Stimulated activated CD4-positive, alpha-beta T cell treated with anti-CD3 and anti-CD28 coated beads, Interleukin-4, amount 100 ng/mL, for 48 hours (primary cell): Measurements from ENCODE around the gene ISYNA1.

Source experiments
- DNase-seq, 2 donors: peaks; one replicate each; pipeline ENCODE4 v3.0.0-alpha.2; 2020; ENCODE audit warnings: low read depth in 2 of 2

Gene ISYNA1

DNA sequence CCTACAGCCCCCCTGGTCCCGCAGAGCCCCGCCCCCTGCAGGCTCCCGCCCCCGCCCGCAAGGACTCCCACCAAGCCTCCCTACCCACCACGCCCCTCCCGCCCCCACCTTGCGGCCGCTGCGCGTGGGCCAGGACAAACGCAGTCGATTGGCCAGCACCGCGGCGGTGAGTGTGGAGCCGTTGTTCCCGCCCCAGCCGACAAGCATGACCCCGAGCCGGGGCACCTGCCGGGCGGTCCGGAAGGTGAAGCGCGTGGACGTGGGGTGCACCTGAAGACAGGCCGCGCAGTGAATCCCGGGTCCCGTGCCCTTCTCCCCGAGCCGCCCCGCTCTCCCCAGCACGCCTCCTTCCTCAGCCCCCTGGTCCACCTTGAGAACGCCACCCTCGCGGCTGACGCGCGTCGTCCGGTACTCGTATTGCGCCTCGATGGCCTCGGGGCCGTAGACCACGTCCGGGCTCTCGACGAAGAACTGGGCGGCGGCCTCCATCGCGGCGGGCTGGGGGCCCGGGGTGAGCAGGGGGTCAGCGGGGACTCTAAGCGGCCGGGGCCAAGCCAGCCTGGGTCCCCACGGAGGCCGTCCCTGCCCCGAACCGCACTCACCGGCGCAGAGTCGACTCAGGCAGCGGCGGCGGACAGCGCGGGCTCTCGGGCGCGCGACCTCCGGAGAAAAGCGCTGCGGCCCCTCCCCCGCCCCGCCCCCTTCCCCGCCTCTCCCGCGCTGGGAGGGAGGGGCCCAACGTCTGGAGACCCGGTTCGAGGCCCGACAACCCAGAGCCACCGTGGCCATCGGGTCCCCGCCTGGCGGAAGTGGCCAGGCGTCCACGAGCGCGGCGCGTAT, at the start of gene ISYNA1:
TSS of gene ISYNA1 (minus strand) at position 643 of the 840 bp plus-strand sequence. CDS start at position 489, 154 bp downstream.
- DNase-seq: no peak

DNA sequence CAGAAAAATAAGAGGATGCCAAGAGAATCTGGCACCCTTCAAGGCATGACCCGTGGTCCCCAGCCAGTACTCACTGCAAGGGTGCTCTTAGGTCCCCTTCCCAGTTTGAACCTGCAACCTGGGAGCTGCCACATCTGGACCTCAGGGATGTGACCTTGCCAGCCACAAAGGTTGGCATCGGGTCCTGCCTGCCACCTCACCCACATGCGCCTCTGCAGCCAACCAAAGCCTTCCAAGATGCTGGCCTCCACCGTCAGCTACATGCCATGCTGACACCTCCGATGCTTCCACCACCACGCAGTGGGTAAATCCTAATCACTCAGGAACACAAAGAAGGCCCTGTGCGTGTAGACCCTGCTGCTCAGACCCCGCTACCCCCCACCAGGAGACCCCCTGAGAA, 48.8 kb upstream of the ISYNA1 start:
- no peak for DNase-seq

DNA sequence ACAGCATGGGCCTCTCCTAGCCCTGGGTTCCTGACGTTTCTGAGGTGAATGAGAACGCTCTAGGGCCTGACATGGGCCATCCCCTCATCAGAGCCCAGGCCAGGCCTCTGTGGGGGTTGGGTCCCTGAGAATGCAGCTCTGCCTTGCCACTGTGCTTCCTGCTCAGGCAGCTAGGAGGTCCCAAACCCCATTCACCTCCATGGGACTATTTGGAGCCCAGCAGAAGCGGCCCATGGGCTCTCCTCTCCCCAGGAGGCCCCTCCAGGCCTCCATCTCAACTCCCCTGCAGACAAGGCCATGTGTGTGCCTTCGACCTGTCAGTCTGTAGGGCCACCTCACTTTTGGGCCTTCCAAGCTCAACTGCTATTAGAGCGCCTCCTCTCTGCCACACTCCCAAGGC, 47.1 kb upstream of the ISYNA1 start:
- no peak for DNase-seq

DNA sequence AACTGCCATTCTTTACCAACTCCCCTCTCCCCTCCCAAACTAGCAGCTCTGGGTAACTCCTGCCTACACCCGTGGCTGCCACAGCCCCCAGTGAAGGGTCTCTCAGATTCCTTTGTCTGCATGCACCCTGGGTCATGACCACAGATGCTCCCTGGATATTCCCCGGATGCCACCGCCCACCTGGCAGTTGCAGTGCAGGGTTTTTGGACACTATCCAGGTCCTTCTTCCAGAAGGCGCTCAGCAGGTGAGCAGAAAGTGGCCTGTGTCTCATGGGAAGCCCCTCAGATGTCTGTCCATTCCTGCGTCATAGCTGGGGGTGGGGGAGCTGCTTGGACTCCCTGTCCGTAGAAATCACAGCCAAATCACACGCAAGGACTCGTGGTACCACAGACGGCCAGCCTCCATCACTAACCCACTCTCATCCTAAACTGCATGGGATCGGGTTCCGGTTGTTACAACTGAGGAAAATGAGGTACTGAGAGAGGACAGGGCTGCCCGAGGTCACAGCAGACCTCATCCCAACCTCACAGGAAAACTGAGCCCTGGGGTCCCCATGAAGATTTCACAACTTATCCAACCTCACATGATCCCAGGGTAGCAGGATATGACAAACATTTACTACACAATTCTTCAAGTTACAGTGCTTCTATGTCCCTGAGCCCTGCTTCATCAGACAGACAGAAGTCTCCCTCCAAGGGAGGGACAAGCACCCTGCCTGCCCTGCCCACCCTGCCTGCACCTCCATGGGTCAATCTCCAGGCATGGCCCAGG, 45.4 kb upstream of the ISYNA1 start:
- no peak for DNase-seq

DNA sequence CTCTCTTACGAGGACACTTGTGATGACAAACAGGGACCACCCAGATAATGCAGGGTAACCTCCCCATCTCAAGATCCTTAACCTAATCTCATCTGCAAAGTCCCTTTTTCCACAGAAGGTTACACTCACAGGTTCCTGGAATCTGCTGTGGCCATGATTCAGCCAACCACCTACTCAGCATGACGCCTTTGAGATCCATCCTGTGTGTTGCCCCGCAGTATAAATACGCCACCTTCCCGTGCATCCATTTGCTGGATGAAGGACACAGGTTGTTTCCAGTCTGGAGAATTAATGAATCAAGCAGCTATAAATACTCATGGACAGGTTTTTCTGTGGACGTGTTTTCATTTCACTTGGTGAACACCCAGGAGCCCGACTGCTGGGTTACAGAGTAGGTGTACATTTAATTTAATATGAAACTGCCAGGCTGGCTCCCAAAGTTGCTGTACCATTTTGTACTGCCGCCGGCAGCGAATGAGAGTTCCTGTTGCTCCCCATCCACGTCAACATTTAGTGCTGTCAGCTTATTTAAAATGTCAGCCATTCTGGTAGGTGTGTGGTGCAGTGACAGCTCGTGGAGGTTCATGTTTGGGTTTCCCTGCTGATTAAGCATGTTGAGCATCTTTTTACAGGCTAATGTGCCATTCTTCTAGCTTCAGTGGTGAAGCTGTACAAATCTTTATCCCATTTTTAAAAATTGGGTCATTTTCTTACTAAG, 43.7 kb upstream of the ISYNA1 start:
- peak in 1 of 2 donors; percentile 45 for DNase-seq

DNA sequence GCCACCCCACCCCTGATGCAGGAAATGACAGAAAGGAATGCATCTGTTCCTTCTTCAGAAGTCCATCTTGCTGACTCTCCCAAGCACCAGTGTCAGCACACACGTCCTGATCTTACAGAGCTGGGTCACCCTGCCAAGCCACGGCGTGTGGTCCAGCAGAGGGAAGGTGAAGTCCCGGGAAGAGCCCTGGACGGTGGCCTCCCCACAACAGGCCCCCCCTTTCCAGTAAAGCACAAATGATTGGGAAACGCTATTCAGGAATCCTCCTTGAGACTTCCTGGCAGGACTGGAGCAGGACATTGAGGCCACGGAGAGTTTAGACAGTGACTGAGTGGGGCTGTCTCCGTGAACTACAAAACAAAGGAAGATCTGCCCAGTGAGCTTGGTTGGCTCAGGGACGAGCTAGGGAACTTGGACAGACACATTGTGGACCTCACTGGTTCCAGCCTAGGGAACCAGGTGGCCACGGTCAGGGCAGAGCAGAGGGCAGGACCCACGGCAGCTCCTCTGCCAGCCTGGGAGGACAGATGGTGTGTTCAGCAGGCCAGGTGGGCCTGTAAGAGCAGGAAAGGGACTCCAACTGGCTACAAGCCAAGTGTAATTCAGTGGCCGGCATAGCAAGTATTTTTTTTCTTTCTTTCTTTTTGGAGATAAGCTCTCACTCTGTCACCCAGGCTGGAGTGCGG, 42.2 kb upstream of the ISYNA1 start:
- no peak for DNase-seq

DNA sequence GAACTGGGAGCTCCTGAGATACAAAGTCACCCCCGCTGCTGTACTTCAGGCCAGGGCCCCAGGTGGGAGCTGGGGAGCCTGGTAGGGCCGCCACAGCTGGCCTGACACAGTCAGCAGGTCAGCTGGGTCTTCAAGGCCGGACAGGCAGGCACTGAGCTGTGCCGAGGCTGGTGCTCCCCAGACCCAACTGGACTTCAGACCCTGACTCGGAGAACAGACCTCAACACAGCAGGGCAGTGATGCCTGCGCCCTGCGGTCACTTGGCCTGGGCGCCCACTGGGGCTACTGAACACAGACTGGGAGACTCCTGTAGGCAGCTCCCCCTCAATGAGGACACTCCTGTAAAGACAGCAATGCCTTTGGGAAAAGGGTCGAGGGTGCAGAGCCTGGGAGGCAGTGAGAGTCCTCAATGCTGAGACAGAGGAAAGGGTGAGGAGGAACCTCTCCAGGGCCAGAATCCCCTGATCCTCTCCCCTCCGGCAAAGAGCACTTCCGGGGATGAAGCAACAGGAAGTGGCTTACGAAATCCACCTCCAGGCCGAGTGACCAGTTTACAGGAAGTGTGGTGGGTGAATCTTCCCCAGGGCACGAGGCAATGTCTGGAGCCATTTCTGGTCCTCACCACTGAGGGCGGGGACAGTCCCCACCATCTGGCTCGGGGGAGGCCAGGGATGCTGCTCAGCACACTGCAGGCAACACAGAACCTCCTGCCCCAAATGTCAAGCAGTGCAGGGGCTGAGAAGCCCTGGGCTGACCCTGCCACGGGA, 40.8 kb upstream of the ISYNA1 start:
- peak; percentile 55 to 75 for DNase-seq

DNA sequence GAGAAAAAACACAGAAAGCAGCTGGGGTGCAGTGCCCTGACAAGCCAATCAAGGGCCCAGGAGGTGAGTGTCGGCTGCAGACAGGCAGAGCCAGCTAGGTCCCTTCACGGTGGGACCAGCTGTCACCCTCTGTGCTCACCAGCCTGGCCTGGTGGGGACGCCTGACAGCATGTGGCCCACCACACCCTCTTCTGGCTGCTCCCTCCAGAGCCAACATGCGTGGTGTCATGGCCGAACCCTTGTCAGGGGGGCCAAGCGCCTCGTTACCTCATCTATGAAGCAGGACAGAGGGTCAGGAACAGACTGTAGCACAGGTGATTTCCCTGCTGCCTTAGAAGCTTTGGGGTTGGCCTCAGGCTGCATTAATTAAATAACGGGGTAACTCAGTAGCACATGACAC, 40.0 kb upstream of the ISYNA1 start:
- DNase-seq: no peak

DNA sequence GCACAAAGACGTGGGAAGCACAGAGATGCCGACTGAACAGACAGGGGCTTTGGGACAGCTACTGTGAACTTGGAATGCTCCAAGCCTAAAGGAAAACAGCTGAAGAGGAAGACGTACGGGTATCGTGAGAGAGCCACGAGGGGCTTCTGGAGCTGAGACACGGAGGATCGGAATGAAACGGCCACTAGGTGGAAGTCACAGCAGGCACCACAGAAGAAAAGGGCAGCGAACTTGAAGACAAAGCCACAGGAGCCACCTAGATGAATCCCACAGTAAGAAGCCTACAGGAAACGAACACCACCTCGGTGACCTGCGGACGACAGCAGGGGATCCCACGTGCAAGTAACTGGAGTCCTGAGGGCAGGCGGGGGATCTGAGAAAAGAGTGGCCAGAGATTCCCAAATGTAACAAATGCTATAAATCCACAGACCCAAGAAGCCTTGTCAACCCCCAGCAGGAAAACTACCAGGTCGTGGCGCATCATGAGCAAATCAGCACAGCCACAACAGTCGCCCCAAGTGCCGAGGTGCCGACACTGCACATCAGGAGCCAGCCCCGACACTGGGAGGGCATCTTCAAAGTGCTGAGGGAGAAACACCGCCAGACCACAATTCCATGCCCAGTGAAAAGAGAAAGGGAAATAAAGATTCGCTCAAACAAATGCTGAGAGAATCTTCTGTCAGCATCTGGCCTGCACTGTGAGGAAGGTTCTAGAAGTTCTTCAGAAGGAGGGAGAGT, 39.3 kb upstream of the ISYNA1 start:
- no peak for DNase-seq

DNA sequence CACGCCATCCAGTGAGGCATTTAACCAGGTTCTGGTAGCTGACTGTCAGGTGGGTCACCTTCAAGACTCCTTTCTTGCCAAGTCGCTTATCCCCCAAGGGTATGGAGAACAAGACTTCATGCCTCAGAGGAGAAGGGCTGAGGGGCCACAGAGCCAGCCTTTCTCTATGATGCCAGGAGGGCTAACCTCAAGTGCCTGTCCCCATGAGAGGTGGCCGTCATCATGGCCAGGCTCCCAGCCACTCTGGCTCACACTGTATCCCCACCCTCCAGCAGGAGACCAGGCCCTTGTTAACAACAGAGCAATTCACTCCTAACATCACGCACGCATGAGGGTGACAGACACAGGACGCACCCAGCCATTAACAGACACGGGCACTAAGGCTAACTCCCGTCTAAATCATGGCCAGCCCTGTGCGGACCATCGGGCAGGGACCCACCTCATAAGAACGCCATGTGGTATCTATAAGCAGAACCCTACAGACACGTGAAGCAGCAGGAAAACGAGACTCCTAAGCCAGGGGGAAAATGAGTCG, 38.6 kb upstream of the ISYNA1 start:
- DNase-seq: no peak

DNA sequence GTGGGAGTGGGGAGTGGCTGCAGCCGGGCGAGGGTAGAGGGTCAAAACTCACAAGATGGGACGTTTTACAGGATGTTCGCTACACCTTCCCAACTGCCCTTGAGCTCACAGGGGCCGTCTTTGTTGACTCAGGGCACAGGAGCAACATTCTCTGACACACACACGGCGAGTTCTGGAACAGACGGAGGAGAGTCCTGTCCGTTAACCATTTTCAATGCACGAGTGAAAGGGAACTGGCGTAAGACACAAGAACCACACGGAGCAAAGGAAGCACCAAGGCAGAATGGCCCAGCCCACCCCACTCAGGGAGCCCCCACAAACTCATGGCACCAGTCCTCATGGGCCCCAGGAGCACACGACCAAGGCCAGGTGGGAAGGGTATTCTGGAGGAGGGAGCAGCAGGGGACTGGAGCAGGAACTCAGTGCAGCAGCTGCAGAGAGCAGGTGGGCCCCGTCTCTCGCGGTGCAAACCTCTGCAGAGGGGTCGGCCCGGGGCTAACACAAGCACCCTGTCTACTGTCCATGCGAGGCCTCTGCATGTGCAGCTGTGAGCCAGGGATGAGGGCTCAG, 37.9 kb upstream of the ISYNA1 start:
- no peak for DNase-seq

DNA sequence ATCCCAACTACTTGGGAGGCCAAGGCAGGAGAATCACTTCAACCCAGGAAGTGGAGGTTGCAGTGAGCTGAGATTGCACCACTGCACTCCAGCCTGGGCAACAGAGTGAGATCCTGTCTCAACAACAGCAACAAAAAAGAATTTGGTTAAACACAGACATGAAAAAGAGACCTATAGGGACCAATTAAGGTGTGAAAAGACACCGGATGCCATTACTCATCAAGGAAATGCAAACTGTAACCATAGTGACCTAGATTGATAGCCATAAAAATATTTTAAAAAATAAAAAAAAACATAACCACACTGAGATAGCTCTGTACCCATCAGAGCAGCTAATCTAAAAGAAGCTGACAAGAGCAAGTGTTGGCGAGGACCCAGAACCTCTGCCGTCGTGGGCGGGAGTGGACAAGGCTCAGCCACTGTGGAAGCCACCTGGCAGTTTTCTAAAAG, 37.1 kb upstream of the ISYNA1 start:
- no peak for DNase-seq

DNA sequence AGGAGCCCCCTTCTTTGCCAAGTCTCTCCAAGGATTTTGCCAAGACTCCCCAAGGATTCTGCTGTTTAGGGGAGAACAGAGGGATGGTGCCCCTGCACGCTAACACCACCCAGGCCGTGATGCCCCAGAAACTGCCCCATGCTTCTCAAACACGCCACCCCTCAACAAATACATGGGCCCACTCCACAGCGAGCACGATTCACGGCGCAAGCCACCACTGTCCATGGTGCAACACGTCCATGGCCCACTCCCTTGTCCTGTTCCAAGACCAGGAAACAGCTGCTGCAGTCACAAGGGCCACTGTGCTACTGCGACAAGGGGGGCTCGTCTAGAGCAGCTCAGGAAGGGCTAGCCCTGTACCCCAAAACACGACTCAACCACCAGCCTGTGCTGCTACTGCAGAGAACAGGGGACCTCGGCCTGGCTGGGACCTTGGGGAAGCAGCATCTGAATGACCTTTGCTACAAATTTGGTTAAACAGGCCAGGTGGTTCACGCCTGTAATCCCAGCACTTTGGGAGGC, 36.5 kb upstream of the ISYNA1 start:
- no peak for DNase-seq

DNA sequence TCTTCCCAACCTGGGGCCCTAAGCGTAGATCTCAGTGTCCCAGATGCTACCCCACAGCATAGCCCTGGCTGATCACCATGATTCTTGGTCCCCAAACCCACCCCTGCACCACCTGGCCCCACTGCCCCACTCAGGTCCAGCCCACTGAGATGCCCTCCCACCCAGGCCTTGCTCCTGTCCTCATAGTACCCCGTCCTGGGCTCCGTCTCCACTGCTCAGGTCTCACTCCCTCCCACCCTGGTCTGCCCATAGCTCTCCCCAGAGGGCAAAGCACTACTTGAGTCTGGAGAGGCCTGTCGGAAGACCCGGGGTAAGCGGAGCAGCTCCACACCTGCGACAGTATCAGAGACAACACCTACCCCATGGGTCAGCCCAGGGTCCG, 35.8 kb upstream of the ISYNA1 start:
- DNase-seq: no peak

DNA sequence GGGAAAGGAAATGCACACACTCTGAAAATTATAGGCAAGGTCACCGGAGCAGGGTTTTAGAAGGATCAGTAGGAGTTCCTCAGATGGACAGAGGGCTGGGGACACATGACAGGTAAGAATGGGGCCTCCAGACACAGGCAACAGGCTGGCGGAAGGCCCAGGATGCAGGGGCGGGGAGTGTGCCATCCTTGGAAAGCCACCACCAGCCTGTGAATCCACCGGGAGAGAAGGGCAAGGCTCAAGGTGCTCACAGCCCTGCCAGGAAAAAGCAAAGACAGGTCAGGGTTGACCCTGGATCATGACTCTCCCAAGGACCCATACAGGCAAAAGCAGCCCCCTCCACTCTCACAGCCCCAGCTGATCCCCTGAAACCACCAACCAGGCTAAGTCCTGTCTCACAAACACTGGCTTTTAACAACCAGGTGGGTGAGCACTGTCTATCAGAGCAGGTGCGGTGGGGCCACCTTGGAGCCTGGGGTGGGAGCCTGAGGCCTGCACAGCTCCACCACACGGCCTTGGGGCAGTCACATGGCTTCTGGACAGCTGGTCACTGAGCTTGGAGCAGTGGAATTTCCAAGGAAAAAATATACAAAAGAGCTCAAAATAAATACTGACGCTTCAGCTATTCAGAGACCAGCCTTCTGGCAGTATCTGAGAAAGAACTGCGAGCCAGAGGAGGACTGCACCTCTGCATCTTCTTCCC, 35.2 kb upstream of the ISYNA1 start:
- no peak for DNase-seq

DNA sequence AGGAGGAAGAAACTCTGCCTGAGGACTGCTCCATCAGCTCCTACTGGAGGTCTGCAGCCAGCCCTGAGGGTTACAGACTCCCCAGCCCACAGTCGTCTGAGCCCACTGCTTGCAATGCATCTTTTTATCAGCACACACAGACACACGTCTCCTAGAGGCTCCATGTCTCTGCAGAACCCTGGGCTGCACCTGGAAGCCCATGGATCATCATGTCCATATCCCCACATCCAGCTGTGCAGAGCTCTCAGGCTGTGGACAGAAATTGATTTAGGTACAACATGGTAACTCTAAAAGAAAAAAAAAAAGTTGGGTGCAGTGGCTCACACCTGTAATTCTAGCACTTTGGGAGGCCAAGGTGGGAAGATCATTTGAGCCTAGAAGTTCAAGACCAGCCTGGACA, 32.9 kb upstream of the ISYNA1 start:
- no peak for DNase-seq

DNA sequence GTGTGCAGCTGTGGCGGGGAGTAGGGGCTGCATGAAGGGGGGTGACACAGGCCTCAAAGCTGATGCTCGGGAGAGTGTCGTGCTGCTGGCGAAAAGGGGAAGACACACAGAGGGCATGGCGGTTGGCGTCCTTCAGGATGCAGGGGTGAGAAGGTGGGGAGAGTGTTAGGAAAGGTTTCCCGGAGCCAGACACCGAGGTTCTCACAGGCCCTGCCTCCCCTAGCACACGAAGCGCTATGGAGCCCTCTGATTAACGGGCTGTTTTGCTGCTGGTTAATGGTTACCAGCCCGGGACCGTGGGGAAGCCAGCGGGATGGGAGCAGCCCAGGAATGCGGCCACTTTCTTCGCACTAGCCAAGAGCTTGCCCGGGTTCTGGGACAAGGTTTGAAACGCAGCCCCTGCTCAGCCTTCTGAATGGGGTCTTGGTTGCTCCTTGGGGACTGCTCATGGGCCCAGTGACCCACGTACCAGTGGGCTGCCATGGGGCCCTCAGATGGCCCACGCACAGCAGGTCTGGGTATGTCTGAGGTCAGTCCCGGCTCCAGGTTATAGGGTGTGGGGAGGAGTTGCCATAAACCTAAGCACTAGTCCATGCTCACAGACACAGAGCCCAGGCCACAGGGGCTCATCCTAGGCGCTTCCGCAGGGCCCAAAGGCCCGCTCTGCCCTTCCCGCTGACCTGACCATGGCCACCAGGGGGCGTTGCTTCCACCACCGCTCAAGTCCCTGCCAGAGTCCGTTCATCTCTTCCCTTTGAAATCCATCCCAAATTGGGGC, 31.3 kb upstream of the ISYNA1 start:
- DNase-seq: peak; percentile 50 to 66

DNA sequence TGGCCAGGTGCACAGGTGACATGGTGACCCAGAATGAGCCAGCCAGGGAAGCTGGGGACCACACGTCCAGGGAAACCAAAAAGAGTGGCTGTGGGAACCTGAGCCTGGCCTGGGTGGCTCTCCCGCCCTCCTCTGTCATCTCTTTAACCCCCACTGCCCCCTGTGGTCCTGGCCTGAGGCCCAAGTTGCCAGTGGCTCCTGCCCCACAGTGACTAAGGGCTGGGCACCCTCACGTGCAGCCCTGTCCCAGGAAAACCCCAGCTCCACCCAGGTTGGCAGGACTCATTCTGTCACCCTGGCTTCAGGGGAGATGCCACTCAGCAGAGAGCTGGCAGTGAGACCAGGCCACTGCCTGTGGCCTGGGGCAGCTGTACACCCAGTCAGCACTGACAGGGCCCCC, 30.6 kb upstream of the ISYNA1 start:
- no peak for DNase-seq
